ENCODE data around the gene ACSL3. TPM values are rescaled to one million over a fixed set of nuclear protein-coding genes. Genes with fewer than 3 reads are reported as not detected.

Gene ACSL3
- total and polyA plus RNA-seq, 2 experiments from 2014 or later, result 48.6 to 61.5 TPM

GRCh38 chr2:222878301-222878876 lies 17.6 kb downstream of the ACSL3 start:
- H3K4me1 ChIP-seq (ENCODE audit: insufficient read depth), result peaks cover 24% of the 10 kb centered on the region
- H3K4me2 ChIP-seq (ENCODE audit: unreplicated experiment), result peak overlapping the region; percentile 62
- no peaks in the 10 kb centered on the region for H3K9me2 ChIP-seq (ENCODE audit: insufficient read depth)
- 88 to 91% methylated on average over 5 of the region's 5 CpGs for WGBS, 2 experiments (ENCODE audit: low coverage in 1 of 2, low lambda C conversion rate in 2 of 2, missing lambda C conversion rate in 2 of 2)
- H3K27me3 ChIP-seq (replicated peaks; ENCODE audit: insufficient read depth), result no peaks in the 10 kb centered on the region
- DNase-seq, result no peak
- in situ Hi-C loops (cut with MboI), result no loop called here
- H3K79me2 ChIP-seq (ENCODE audit: insufficient read depth), result peaks cover 100% of the 10 kb centered on the region
- H2AFZ ChIP-seq, result no peak overlapping the region
- TF ChIP-seq EZH2 (IDR thresholded peaks at IDR 0.05; ENCODE audit: insufficient read depth, poor library complexity, severe bottlenecking) (no peak), EZH2phosphoT487 (IDR thresholded peaks at IDR 0.05; ENCODE audit: insufficient read depth, low read depth) (no peak)
- no peaks in the 10 kb centered on the region for H3K36me3 ChIP-seq (ENCODE audit: low read depth)
- peaks cover 12% of the 10 kb centered on the region for H3F3A ChIP-seq (ENCODE audit: insufficient read depth)
- H4K20me1 ChIP-seq (ENCODE audit: insufficient read depth), result 0 out of 2 replicates have a peak, but pooled peaks cover 14% of the 10 kb centered on the region
- no peaks in the 10 kb centered on the region for H3K9me3 ChIP-seq (ENCODE audit: low read depth)
- no peak overlapping the region for H3K27ac ChIP-seq
- H3K4me3 ChIP-seq, result 0 out of 2 replicates have a peak overlapping the region, but pooled peaks have one; percentile 16
- H3K9ac ChIP-seq, result no peak overlapping the region

DNA sequence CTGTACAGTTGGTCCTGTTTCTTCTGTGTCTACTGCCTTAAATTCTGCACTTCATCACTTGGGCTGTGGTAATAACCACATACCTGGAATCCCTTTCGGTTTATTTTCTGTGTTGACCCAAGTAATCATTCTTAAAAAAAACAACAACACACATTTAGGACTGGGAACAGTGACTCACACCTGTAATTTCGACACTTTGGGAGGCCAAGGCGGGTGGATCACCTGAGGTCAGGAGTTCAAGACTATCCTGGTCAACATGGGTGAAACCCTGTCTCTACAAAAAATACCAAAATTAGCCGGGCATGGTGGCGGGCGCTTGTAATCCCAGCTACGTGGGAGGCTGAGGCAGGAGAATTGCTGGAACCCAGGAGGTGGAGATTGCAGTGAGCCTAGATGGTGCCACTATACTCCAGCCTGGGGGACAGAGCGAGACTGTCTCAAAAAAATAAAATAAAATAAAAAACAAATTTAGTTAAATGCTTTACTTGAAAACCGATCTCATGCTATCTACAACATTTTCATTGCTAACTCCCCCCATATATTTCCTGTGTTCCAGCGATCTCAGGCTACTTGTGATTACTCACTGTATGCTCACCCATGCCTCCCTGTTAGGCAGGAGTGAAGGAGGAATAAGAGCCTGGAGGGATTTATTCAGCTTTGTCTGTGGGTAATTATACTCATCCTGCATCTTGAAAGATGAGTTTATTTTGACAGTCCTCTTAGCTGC lies 18.2 kb downstream of the ACSL3 start:
- H3K79me2 ChIP-seq (ENCODE audit: insufficient read depth), result peaks cover 100% of the 10 kb centered on the region
- H3F3A ChIP-seq (ENCODE audit: insufficient read depth), result peaks cover 12% of the 10 kb centered on the region
- no peak for TF ChIP-seq EZH2phosphoT487 (IDR thresholded peaks at IDR 0.05; ENCODE audit: insufficient read depth, low read depth)
- no peak for TF ChIP-seq EZH2 (IDR thresholded peaks at IDR 0.05; ENCODE audit: insufficient read depth, poor library complexity, severe bottlenecking)
- peak overlapping the region; percentile 16; the same call in 1 of the 2 replicates for H3K4me3 ChIP-seq
- H3K27ac ChIP-seq, result peak overlapping the region; percentile 26
- H4K20me1 ChIP-seq (ENCODE audit: insufficient read depth), result peaks cover 17% of the 10 kb centered on the region; the same call in 1 of the 2 replicates
- in situ Hi-C loops (cut with MboI), result no loop called here
- no peak overlapping the region for H2AFZ ChIP-seq
- H3K9ac ChIP-seq, result no peak overlapping the region
- H3K36me3 ChIP-seq (ENCODE audit: low read depth), result no peaks in the 10 kb centered on the region
- peak overlapping the region; percentile 62 for H3K4me2 ChIP-seq (ENCODE audit: unreplicated experiment)
- peaks cover 31% of the 10 kb centered on the region for H3K4me1 ChIP-seq (ENCODE audit: insufficient read depth)
- no peaks in the 10 kb centered on the region for H3K9me2 ChIP-seq (ENCODE audit: insufficient read depth)
- H3K27me3 ChIP-seq (replicated peaks; ENCODE audit: insufficient read depth), result no peaks in the 10 kb centered on the region
- WGBS, 2 experiments (ENCODE audit: low coverage in 1 of 2, low lambda C conversion rate in 2 of 2, missing lambda C conversion rate in 2 of 2), result 78% methylated on average over 10 of the region's 10 CpGs
- peak; percentile 83 for DNase-seq
- no peaks in the 10 kb centered on the region for H3K9me3 ChIP-seq (ENCODE audit: low read depth)

DNA sequence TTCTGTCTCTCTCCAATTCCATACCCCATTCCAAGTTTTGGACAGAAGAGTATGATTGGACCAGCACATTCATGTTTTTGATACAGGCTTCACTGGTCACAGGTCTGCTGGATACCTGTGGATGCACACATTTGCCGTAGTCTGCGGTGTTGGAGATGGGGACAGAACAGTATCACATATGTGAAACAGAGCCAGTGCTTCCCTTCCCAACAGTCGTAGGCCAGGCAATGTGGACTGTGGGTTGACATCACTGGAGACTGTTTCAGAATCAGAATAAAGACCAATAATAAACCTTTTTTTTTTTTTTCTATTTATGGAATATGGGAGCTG lies 18.7 kb downstream of the ACSL3 start:
- no peaks in the 10 kb centered on the region for H3K36me3 ChIP-seq (ENCODE audit: low read depth)
- H3F3A ChIP-seq (ENCODE audit: insufficient read depth), result peaks cover 12% of the 10 kb centered on the region
- in situ Hi-C loops (cut with MboI), result no loop called here
- no peaks in the 10 kb centered on the region for H3K27me3 ChIP-seq (replicated peaks; ENCODE audit: insufficient read depth)
- H3K79me2 ChIP-seq (ENCODE audit: insufficient read depth), result peaks cover 99% of the 10 kb centered on the region
- peak overlapping the region; percentile 62 for H3K4me2 ChIP-seq (ENCODE audit: unreplicated experiment)
- peaks cover 36% of the 10 kb centered on the region for H3K4me1 ChIP-seq (ENCODE audit: insufficient read depth)
- H3K4me3 ChIP-seq, result peak overlapping the region; percentile 16; the same call in 1 of the 2 replicates
- no peaks in the 10 kb centered on the region for H3K9me2 ChIP-seq (ENCODE audit: insufficient read depth)
- H4K20me1 ChIP-seq (ENCODE audit: insufficient read depth), result peaks cover 19% of the 10 kb centered on the region
- H3K9ac ChIP-seq, result no peak overlapping the region
- WGBS, 2 experiments (ENCODE audit: low coverage in 1 of 2, low lambda C conversion rate in 2 of 2, missing lambda C conversion rate in 2 of 2), result 79 to 84% methylated on average over 3 of the region's 3 CpGs
- H3K27ac ChIP-seq, result peak overlapping the region; percentile 26
- no peaks in the 10 kb centered on the region for H3K9me3 ChIP-seq (ENCODE audit: low read depth)
- H2AFZ ChIP-seq, result no peak overlapping the region
- TF ChIP-seq EZH2 (IDR thresholded peaks at IDR 0.05; ENCODE audit: insufficient read depth, poor library complexity, severe bottlenecking) (no peak), EZH2phosphoT487 (IDR thresholded peaks at IDR 0.05; ENCODE audit: insufficient read depth, low read depth) (no peak)
- no peak for DNase-seq

DNA sequence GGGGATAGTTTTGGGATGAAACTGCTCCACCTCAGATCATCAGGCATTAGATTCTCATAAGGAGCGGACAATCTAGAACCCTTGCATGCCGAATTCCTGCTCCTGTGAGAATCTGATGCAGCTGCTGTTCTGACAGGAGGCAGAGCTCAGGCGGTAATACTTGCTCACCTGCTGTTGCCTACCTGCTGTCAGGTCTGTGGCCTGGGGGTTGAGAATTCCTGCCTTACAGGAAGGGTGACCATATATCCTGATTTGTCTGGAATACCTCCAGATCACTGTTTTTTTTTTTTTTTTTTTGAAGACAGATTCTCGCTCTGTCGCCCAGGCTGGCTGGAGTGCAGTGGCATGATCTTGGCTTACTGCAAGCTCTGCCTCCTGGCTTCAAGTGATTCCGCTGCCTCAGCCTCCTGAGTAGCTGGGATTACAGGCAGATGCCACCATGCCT lies 21.7 kb downstream of the ACSL3 start:
- peaks cover 45% of the 10 kb centered on the region for H3K4me1 ChIP-seq (ENCODE audit: insufficient read depth)
- no peaks in the 10 kb centered on the region for H3K9me3 ChIP-seq (ENCODE audit: low read depth)
- DNase-seq, result no peak
- TF ChIP-seq EZH2phosphoT487 (IDR thresholded peaks at IDR 0.05; ENCODE audit: insufficient read depth, low read depth), result no peak
- TF ChIP-seq EZH2 (IDR thresholded peaks at IDR 0.05; ENCODE audit: insufficient read depth, poor library complexity, severe bottlenecking), result no peak
- H3K27me3 ChIP-seq (replicated peaks; ENCODE audit: insufficient read depth), result no peaks in the 10 kb centered on the region
- H3K79me2 ChIP-seq (ENCODE audit: insufficient read depth), result peaks cover 99% of the 10 kb centered on the region
- no peak overlapping the region for H3K27ac ChIP-seq
- no peak overlapping the region for H2AFZ ChIP-seq
- no peaks in the 10 kb centered on the region for H3K9me2 ChIP-seq (ENCODE audit: insufficient read depth)
- H3K4me2 ChIP-seq (ENCODE audit: unreplicated experiment), result no peak overlapping the region
- peaks cover 20% of the 10 kb centered on the region for H4K20me1 ChIP-seq (ENCODE audit: insufficient read depth)
- in situ Hi-C loops (cut with MboI), result no loop called here
- peaks cover 18% of the 10 kb centered on the region for H3F3A ChIP-seq (ENCODE audit: insufficient read depth)
- no peak overlapping the region for H3K4me3 ChIP-seq
- 97 to 98% methylated on average over 4 to 6 of the region's 6 CpGs for WGBS, 2 experiments (ENCODE audit: low coverage in 1 of 2, low lambda C conversion rate in 2 of 2, missing lambda C conversion rate in 2 of 2)
- no peak overlapping the region for H3K9ac ChIP-seq
- H3K36me3 ChIP-seq (ENCODE audit: low read depth), result no peaks in the 10 kb centered on the region

Data from GM23248 (cell line).